ENCODE data around the gene PHYKPL. TPM values are rescaled to one million over a fixed set of nuclear protein-coding genes. Genes with fewer than 3 reads are reported as not detected.
A peak's percentile ranks its signal among the peaks of the same experiment; 100 is the strongest.

Gene PHYKPL
- total and polyA plus RNA-seq, 2 of the 8 experiments (the other 6 are each of a cell fraction or from before 2014, with no cell fraction given) = 25.1 to 32.1 TPM

DNA sequence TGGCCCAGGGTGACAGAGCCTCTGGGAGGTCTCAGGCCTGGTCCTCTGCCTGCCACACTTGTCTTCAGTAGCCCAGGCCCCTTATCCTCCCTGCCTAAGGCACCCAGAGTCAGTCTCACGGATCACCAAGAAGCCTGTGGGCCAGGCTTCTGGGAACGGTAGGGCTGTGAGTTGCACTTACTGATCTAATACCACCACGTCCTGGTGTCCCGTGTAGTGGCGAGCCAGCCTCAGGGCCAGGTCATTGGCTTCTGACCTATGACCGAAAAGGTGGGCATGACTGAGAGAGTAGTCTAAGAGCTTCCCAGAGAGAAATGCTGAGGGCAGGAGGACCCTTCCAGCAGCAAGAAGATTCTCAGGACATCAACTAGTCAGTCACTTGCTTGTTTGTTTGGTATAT is 7.4 kb downstream of the PHYKPL start:
- Histone ChIP-seq H4K5ac (ENCODE audit: insufficient read length, low read depth, low read length) (no peak overlapping the region), H3K9me3 (ENCODE audit: insufficient read depth in 2 of 2, low read depth in 1 of 2, low read length in 1 of 2) (no peaks in the 10 kb centered on the region), H3K79me2 (ENCODE audit: control insufficient read depth in 1 of 2, insufficient read depth in 2 of 2, low read length in 2 of 2) (no peaks in the 10 kb centered on the region), H2BK120ac (replicated peaks; ENCODE audit: low read depth, low read length) (no peak overlapping the region), H2AFZ (ENCODE audit: low read length) (no peak overlapping the region), H2BK15ac (ENCODE audit: low read length) (no peak overlapping the region), H3K9ac (replicated peaks in 1 of 4; ENCODE audit: extremely low read depth in 1 of 4, low read depth in 3 of 4, low read length in 3 of 4) (no peak overlapping the region), H3K4me2 (ENCODE audit: insufficient read depth in 1 of 2, low read depth in 2 of 2, low read length in 2 of 2) (no peak overlapping the region), H3K27me3 (replicated peaks in 1 of 4; ENCODE audit: control insufficient read depth in 3 of 4, extremely low read depth in 1 of 4, insufficient read depth in 3 of 4, low read length in 3 of 4) (no peaks in the 10 kb centered on the region), H3K36me3 (ENCODE audit: control insufficient read depth in 2 of 4, insufficient read depth in 4 of 4, low read length in 3 of 4) (peaks cover 5 to 44% (median 20%) of the 10 kb centered on the region in 4 experiments; a peak in 7 of 8 replicates), H4K91ac (replicated peaks; ENCODE audit: insufficient read length, low read length) (no peak overlapping the region), H3K23ac (ENCODE audit: insufficient read length) (no peak overlapping the region), H2BK20ac (ENCODE audit: low read length) (no peak overlapping the region), H3K23me2 (ENCODE audit: low read depth, low read length) (no peaks in the 10 kb centered on the region), H3K4me1 (replicated peaks in 1 of 4; ENCODE audit: control insufficient read depth in 3 of 4, insufficient read depth in 4 of 4, low read length in 3 of 4) (peaks cover 0 to 15% (median 9%) of the 10 kb centered on the region in 4 experiments; a peak in 6 of 7 replicates), H3K4me3 (ENCODE audit: extremely low read depth in 1 of 4, insufficient read depth in 2 of 4, low read depth in 3 of 4, low read length in 4 of 4) (no peak overlapping the region), H3K14ac (ENCODE audit: insufficient read length) (no peak overlapping the region), H3K56ac (replicated peaks; ENCODE audit: insufficient read length, low read depth, low read length) (no peak overlapping the region), H3K79me1 (ENCODE audit: low read depth, low read length) (no peaks in the 10 kb centered on the region; the same call in 1 of the 2 replicates), H3K18ac (ENCODE audit: extremely low read depth, low read length) (no peak overlapping the region), H2BK12ac (ENCODE audit: low read depth, low read length) (no peak overlapping the region), H2AK5ac (ENCODE audit: low read depth, low read length) (no peak overlapping the region), H3K27ac (ENCODE audit: low read depth, low read length) (no peak overlapping the region), H4K8ac (ENCODE audit: extremely low read depth, insufficient read depth, low read length) (no peak overlapping the region), H3K4ac (replicated peaks; ENCODE audit: insufficient read length, low read depth, low read length) (peak overlapping the region; percentile 15), H2BK5ac (ENCODE audit: low read depth, low read length) (no peak overlapping the region), H4K20me1 (replicated peaks in 1 of 2; ENCODE audit: control insufficient read depth in 1 of 2, insufficient read depth in 2 of 2, low read length in 2 of 2) (peaks cover 0 to 21% of the 10 kb centered on the region in 2 experiments)
- TF ChIP-seq CBX8 (IDR thresholded peaks at IDR 0.05; ENCODE audit: borderline replicate concordance, low read depth, low read length) = no peak
- TF ChIP-seq GABPA (IDR thresholded peaks at IDR 0.05; ENCODE audit: borderline replicate concordance, insufficient read depth, low read length) = no peak
- no peak for TF ChIP-seq GTF2F1 (IDR thresholded peaks at IDR 0.05; ENCODE audit: borderline replicate concordance, low read depth, low read length)
- TF ChIP-seq BCL11A (IDR thresholded peaks at IDR 0.05; ENCODE audit: low read depth in 2 of 2, low read length in 2 of 2) = no peak
- no peak for TF ChIP-seq BACH1 (IDR thresholded peaks at IDR 0.05; ENCODE audit: low read length)
- CTCF ChIA-PET (ENCODE audit: partially characterized antibody) = interaction anchor here (0.7 to 1.8 kb wide), 2 partner anchors 11 to 14 kb away, joined by 3 to 7 read pairs; no protein-coding TSS in a partner anchor
- no peak for FAIRE-seq
- POLR2A ChIA-PET (ENCODE audit: partially characterized antibody) = interaction anchor here (1.8 to 21.6 kb wide), 3 partner anchors 8 to 44 kb away, joined by 9 to 507 read pairs (median 18); partner anchors contain the start of genes HNRNPAB and PHYKPL
- WGBS, 2 experiments (ENCODE audit: extremely low coverage in 1 of 2, insufficient coverage in 1 of 2, insufficient read length in 1 of 2, insufficient replicate concordance in 2 of 2, low coverage in 1 of 2, low lambda C conversion rate in 2 of 2, missing lambda C conversion rate in 1 of 2) = 91% methylated on average over 6 of the region's 6 CpGs; no CpG with 5 or more reads in 1 of the 2 experiments
- no peak for DNase-seq (ENCODE audit: low read depth in 1 of 2, low spot score in 2 of 2)
